ENCODE data around the gene BORCS6. TPM values are rescaled to one million over a fixed set of nuclear protein-coding genes. Genes with fewer than 3 reads are reported as not detected.

BORCS6 gene
- total and polyA plus RNA-seq, 2 of the 13 experiments (the other 11 are each of a cell fraction or from before 2014, with no cell fraction given), result 2.0 to 5.1 TPM

DNA sequence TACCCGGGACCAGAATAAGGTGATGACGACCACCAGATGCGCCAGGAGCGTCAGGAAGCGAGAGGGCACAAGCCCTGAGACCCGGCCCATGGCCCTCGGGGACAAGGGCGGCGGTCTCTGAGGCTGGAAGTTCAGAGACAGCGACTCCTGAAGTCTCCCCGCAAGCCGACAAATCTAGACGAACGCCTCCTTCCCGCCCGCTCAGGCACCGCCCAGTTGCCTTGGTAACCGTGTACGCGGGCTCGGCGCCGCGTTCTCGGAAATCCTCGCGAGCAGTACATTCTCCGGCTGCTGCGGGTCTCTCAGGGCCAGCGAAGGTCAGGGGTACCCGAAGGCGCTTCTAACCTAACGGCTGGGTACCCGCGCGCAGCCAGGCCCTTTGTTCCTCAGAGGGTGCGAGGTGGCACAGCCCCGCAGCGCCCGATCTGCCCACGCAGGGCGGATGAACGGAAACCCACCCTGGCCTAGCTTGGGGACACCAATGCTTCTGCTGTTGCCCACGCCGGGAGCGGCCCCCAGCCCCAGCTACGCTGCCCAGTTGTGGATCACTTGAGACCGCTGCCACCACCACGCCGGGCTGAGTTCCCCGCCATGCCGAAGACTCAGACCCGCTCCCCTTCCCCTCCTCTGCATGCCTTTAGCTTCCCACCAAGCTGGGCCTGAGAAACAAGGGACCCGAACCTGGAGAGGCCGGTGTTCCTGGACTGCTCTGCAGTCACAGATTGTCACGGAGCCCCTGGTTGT, 13.6 kb downstream of the BORCS6 start, which contains the start of gene TMEM107 (continued):
- TF ChIP-seq, protein P1, sequence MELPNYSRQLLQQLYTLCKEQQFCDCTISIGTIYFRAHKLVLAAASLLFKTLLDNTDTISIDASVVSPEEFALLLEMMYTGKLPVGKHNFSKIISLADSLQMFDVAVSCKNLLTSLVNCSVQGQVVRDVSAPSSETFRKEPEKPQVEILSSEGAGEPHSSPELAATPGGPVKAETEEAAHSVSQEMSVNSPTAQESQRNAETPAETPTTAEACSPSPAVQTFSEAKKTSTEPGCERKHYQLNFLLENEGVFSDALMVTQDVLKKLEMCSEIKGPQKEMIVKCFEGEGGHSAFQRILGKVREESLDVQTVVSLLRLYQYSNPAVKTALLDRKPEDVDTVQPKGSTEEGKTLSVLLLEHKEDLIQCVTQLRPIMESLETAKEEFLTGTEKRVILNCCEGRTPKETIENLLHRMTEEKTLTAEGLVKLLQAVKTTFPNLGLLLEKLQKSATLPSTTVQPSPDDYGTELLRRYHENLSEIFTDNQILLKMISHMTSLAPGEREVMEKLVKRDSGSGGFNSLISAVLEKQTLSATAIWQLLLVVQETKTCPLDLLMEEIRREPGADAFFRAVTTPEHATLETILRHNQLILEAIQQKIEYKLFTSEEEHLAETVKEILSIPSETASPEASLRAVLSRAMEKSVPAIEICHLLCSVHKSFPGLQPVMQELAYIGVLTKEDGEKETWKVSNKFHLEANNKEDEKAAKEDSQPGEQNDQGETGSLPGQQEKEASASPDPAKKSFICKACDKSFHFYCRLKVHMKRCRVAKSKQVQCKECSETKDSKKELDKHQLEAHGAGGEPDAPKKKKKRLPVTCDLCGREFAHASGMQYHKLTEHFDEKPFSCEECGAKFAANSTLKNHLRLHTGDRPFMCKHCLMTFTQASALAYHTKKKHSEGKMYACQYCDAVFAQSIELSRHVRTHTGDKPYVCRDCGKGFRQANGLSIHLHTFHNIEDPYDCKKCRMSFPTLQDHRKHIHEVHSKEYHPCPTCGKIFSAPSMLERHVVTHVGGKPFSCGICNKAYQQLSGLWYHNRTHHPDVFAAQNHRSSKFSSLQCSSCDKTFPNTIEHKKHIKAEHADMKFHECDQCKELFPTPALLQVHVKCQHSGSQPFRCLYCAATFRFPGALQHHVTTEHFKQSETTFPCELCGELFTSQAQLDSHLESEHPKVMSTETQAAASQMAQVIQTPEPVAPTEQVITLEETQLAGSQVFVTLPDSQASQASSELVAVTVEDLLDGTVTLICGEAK (IDR thresholded peaks at IDR 0.05), result no peak
- TF ChIP-seq, protein P1 (CRISPR knock-in tag; IDR thresholded peaks at IDR 0.05), result 0 out of 2 replicates have a peak, but pooled peaks have one; percentile 36
- TF ChIP-seq, protein P2, sequence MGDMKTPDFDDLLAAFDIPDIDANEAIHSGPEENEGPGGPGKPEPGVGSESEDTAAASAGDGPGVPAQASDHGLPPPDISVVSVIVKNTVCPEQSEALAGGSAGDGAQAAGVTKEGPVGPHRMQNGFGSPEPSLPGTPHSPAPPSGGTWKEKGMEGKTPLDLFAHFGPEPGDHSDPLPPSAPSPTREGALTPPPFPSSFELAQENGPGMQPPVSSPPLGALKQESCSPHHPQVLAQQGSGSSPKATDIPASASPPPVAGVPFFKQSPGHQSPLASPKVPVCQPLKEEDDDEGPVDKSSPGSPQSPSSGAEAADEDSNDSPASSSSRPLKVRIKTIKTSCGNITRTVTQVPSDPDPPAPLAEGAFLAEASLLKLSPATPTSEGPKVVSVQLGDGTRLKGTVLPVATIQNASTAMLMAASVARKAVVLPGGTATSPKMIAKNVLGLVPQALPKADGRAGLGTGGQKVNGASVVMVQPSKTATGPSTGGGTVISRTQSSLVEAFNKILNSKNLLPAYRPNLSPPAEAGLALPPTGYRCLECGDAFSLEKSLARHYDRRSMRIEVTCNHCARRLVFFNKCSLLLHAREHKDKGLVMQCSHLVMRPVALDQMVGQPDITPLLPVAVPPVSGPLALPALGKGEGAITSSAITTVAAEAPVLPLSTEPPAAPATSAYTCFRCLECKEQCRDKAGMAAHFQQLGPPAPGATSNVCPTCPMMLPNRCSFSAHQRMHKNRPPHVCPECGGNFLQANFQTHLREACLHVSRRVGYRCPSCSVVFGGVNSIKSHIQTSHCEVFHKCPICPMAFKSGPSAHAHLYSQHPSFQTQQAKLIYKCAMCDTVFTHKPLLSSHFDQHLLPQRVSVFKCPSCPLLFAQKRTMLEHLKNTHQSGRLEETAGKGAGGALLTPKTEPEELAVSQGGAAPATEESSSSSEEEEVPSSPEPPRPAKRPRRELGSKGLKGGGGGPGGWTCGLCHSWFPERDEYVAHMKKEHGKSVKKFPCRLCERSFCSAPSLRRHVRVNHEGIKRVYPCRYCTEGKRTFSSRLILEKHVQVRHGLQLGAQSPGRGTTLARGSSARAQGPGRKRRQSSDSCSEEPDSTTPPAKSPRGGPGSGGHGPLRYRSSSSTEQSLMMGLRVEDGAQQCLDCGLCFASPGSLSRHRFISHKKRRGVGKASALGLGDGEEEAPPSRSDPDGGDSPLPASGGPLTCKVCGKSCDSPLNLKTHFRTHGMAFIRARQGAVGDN (CRISPR knock-in tag; IDR thresholded peaks at IDR 0.05), result peak; percentile 86
- TF ChIP-seq DR1 (CRISPR knock-in tag; IDR thresholded peaks at IDR 0.05), result 0 out of 2 replicates have a peak, but pooled peaks have one; percentile 8
- TF ChIP-seq ZNF431 (CRISPR knock-in tag; IDR thresholded peaks at IDR 0.05; ENCODE audit: borderline replicate concordance, low read depth), result 0 out of 2 replicates have a peak, but pooled peaks have one; percentile 32
- TF ChIP-seq ZBTB7A (CRISPR knock-in tag; IDR thresholded peaks at IDR 0.05), result peak; percentile 74
- 0 out of 2 replicates have a peak, but pooled peaks have one; percentile 17 for TF ChIP-seq ZNF747 (CRISPR knock-in tag; IDR thresholded peaks at IDR 0.05; ENCODE audit: borderline replicate concordance)
- TF ChIP-seq, protein P3, sequence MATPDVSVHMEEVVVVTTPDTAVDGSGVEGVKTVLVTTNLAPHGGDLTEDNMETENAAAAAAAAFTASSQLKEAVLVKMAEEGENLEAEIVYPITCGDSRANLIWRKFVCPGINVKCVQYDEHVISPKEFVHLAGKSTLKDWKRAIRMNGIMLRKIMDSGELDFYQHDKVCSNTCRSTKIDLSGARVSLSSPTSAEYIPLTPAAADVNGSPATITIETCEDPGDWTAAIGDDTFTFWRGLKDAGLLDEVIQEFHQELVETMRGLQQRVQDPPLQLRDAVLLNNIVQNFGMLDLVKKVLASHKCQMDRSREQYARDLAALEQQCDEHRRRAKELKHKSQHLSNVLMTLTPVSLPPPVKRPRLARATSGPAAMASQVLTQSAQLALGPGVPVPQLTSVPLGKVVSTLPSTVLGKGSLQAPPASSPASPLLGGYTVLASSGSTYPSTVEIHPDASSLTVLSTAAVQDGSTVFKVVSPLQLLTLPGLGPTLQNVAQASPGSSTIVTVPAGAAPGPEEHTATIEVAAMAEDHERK (CRISPR knock-in tag; IDR thresholded peaks at IDR 0.05; ENCODE audit: low read depth), result no peak
- TF ChIP-seq, protein P4, sequence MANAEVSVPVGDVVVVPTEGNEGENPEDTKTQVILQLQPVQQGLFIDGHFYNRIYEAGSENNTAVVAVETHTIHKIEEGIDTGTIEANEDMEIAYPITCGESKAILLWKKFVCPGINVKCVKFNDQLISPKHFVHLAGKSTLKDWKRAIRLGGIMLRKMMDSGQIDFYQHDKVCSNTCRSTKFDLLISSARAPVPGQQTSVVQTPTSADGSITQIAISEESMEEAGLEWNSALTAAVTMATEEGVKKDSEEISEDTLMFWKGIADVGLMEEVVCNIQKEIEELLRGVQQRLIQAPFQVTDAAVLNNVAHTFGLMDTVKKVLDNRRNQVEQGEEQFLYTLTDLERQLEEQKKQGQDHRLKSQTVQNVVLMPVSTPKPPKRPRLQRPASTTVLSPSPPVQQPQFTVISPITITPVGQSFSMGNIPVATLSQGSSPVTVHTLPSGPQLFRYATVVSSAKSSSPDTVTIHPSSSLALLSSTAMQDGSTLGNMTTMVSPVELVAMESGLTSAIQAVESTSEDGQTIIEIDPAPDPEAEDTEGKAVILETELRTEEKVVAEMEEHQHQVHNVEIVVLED (CRISPR knock-in tag; IDR thresholded peaks at IDR 0.05; ENCODE audit: borderline replicate concordance), result peak; percentile 49; the same call in 1 of the 2 replicates
- TF ChIP-seq TAF15 (IDR thresholded peaks at IDR 0.05; ENCODE audit: low read depth, low read length, poor library complexity, severe bottlenecking), result no peak
- TF ChIP-seq ZNF274 (CRISPR knock-in tag; IDR thresholded peaks at IDR 0.05), result 0 out of 2 replicates have a peak, but pooled peaks have one; percentile 16

All from HepG2 (cell line).